GM19238 (cell line): Measurements from ENCODE around the gene GDF11.

ENCODE experiments used
- DNase-seq: peaks from one replicate; pipeline ENCODE4 v3.0.0; 2011; ENCODE audit warnings: low spot score; ENCODE audit not compliant: insufficient read length

The GDF11 gene

DNA sequence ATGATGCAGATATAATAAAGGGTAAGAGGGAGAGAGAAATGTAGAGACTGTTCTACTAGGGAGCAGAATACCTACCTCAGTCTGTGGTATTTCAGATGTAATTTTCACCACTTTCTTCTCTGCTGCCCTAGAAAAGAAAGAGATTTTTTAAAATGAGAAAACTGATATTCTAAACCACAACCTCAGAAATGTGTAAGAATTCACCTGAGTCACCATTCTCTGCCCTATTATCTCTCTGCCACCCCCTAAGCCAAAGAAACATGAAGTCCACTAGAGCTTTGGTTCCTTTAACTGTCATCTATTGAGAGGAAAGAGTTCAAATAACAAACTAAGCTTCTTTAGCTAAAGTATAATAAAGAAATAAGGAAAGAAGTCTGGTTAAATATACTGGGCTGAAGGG, 53.0 kb downstream of the GDF11 start:
- DNase-seq = no peak

DNA sequence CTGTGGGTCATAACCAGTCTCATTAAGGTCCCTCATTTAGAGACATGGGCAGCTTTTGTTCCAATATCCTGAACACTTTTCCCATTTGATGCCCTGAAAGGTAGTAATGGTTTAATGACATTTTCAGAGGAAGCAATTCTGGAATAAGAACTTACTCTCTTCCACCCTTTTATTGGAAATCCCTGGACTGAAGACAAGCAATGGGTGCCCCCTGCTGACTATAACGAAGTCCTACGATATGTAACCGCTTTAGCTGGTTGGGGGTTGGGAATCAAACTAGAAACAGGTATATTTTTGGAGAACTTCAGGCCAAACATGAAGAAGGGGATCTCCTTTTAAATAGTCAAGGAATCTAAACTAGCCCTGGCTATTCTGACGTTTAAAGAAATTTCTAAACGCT, 54.1 kb downstream of the GDF11 start:
- no peak for DNase-seq

DNA sequence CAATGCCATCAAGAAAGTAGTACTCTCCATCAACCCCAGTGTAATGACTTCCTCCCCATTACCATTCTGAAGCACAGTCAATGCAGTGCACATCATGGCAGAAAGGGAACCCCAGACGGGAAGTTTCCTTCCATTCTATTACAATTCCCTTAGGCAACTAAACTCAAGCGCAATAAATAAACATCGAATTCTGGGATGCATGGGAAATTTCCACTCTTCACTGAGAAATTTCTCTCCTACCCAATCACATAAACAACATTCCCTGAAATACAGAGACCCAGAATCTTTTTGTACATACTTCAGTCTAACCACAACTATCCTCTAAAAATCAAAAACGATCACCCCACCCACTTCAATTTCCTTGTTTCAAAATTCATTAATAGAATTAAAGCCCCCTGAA, 54.6 kb downstream of the GDF11 start:
- DNase-seq = no peak
